Neural cell (in vitro differentiated cells): ENCODE measurements around the gene ZNF391.

Experiments
- EZH2 ChIP-seq: fragments of 200-600, 300-800 bp; shearing (Covaris generic), sonication (generic); IDR thresholded peaks from 2 replicates; pipeline ENCODE4 v1.6.1; 2014; ENCODE audit warnings: antibody characterized with exemption, low read length, borderline replicate concordance, mild to moderate bottlenecking; ENCODE audit not compliant: insufficient read depth, poor library complexity, severe bottlenecking
- SMC3 ChIP-seq: fragments of 450-650 bp; conservative IDR thresholded peaks from 2 replicates; pipeline ENCODE4 v1.6.1; 2014; ENCODE audit warnings: antibody characterized with exemption, mild to moderate bottlenecking, moderate library complexity; ENCODE audit not compliant: poor library complexity

- TF ChIP-seq EZH2 (no peak), SMC3 (no peak)
Measured at GRCh38 chr6:27422651-27423332, 34.2 kb downstream of the ZNF391 start.
